ENCODE measurements around the gene GGA3.
A peak's percentile ranks its signal among the peaks of the same experiment; 100 is the strongest.

The GGA3 gene

DNA sequence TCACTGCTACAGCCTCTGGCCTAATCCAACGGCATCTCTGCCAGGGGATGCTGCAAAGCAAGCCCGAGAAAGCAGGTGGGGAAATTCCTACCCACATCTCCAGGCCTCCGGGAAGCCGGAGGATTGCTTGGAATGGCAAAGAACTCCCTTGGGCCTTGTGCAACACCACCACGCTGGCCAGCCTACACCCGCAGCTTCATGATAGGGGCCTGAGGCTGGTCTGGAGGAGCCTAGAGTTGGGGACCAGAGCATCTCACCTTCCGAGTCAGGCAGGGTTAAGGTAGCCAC lies 20.3 kb downstream of the GGA3 start:
- no peak for TF ChIP-seq CTCF (conservative IDR thresholded peaks at IDR 0.05; ENCODE audit: low read depth)
- H3K27ac ChIP-seq = peak overlapping the region; percentile 51
- no peak for DNase-seq (ENCODE audit: low spot score)
- CTCF ChIA-PET = interaction anchor here (1.0 to 2.6 kb wide), 2 partner anchors 9 to 20 kb away, joined by 4 to 15 read pairs; partner anchors contain the start of genes GGA3 and MRPS7
- POLR2A ChIA-PET (ENCODE audit: low non-redundant PET) = no interaction called here

DNA sequence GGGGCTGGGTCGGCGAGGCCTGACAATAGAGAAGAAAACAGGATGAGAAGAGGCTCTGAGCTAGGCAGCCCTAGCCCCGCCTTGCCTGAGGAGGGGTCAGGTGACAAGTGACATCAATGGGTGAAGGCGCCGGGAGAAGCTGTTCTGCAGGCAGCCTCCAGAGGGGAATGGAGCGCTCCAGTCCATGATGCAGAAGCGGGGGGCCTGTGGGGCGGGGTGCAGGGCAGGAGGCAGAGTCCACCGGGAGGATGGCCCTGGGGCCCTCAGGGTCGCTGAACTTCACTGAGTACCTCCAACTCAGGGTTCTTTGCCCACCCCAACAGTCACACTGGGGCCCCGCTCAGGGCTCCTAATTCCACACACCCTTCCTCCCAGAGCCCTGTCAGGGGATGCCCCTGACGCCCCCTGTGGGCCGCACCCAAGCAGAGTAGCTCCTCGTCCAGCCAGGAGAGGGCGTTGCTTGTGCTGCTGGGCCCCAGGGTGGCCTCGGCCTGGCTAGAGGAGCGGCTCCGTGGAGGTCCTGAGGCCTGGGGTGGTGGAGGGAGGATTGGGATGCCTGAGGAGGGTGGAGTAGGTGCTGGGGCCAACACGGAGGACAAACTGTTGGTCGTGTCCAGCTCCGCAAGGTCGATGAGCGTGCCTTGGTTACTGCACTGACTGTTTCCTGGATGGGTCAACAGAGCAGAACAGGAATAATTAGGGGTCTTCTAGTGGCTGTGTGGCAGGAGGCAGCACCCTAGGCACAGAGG lies 20.8 kb downstream of the GGA3 start:
- ChIA-PET POLR2A (ENCODE audit: low non-redundant PET) (interaction anchor here (0.6 kb wide), 1 partner anchor 10 kb away, joined by 3 read pairs; no protein-coding TSS in a partner anchor), CTCF (interaction anchor here (0.6 to 2.6 kb wide), 3 partner anchors 9 to 1041 kb away, joined by 3 to 15 read pairs (median 4); partner anchors contain the start of genes GGA3 and MRPS7)

DNA sequence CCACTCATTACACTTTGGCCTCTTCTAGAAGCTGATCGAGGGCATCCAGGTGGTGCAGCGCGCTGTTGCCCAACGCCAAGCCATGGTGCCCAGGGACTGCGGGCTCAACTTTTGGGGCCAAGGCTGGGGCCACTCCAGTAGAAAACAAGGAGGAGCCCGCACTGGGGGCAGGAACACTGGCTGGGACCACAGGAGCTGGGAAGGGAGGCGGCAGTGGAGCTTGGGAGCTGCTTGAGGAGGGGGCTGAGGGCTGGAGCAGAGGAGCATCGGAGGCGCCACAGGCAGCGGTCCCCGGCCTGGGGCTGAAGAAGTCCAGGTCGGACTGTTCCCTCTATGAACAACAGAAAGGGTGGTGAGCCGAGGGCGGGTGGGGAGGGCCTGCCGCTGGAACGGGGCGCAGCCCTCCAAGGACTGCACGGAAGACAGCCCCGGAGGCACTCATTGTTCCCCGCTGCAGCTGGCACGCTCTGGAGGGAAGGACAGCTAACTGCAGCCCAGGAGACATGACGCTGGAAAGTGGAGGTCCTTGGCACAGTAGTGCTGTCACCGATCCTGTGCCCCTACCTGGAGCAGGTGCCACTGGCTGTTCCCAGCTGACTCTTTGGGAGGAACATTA lies 21.5 kb downstream of the GGA3 start:
- no peak for TF ChIP-seq CTCF (conservative IDR thresholded peaks at IDR 0.05; ENCODE audit: low read depth)
- CTCF ChIA-PET = interaction anchor here (0.6 to 2.6 kb wide), 5 partner anchors 10 to 1041 kb away, joined by 3 to 15 read pairs (median 4); partner anchors contain the start of genes GGA3 and MRPS7
- DNase-seq (ENCODE audit: low spot score) = no peak
- POLR2A ChIA-PET (ENCODE audit: low non-redundant PET) = interaction anchor here (0.6 kb wide), 2 partner anchors 9 to 21 kb away, joined by 3 read pairs; no protein-coding TSS in a partner anchor
- H3K27ac ChIP-seq = peak overlapping the region; percentile 51

More for the DNA sequence above, 20.8 kb downstream of the GGA3 start:
- peak; percentile 38 for TF ChIP-seq CTCF (conservative IDR thresholded peaks at IDR 0.05; ENCODE audit: low read depth)
- no peak for DNase-seq (ENCODE audit: low spot score)
- peak overlapping the region; percentile 51 for H3K27ac ChIP-seq

- DNase-seq (ENCODE audit: low spot score) = no peak
- POLR2A ChIA-PET (ENCODE audit: low non-redundant PET) = interaction anchor here (0.6 kb wide), 2 partner anchors 21 to 120 kb away, joined by 3 to 4 read pairs; no protein-coding TSS in a partner anchor
- CTCF ChIA-PET = interaction anchor here (0.6 to 2.6 kb wide), 4 partner anchors 22 to 282 kb away, joined by 3 to 15 read pairs (median 4); partner anchors contain the start of genes GGA3 and MRPS7
- no peak for TF ChIP-seq CTCF (conservative IDR thresholded peaks at IDR 0.05; ENCODE audit: low read depth)
- H3K27ac ChIP-seq = peak overlapping the region; percentile 51
These were observed 22.2 kb downstream of the GGA3 start for GRCh38 chr17:75239214-75239613.

DNA sequence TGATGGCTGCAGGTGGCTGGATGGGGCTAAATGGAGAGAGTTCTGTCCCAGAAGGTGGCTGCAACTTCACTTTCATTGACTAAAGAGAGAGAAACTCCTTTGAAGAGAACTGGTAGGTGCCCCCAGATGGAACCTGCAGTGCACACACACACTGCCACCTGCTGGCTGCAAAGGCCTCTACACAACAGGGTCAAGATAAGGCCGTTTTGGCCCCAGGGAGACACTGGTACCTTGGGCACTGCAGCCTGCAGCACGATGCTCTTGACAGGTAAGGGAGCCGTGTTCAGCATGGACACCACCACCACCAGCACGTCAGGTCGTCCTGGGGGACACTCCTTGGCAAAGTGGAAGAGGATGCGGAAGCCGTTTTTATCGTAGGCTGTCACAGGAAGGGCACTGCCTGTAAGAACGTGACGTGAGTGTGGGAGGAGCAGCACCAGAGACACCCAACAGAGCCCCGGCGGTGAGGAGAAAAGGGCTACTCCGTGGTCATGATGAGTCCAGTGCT lies 22.7 kb downstream of the GGA3 start:
- peak; percentile 68 for DNase-seq (ENCODE audit: low spot score)
- H3K27ac ChIP-seq = peak overlapping the region; percentile 51
- ChIA-PET POLR2A (ENCODE audit: low non-redundant PET) (interaction anchor here (0.6 kb wide), 1 partner anchor 119 kb away, joined by 4 read pairs; no protein-coding TSS in a partner anchor), CTCF (interaction anchor here (0.8 to 2.6 kb wide), 4 partner anchors 19 to 283 kb away, joined by 3 to 15 read pairs (median 4); partner anchors contain the start of genes GGA3 and MRPS7)
- TF ChIP-seq CTCF (conservative IDR thresholded peaks at IDR 0.05; ENCODE audit: low read depth) = peak; percentile 90

DNA sequence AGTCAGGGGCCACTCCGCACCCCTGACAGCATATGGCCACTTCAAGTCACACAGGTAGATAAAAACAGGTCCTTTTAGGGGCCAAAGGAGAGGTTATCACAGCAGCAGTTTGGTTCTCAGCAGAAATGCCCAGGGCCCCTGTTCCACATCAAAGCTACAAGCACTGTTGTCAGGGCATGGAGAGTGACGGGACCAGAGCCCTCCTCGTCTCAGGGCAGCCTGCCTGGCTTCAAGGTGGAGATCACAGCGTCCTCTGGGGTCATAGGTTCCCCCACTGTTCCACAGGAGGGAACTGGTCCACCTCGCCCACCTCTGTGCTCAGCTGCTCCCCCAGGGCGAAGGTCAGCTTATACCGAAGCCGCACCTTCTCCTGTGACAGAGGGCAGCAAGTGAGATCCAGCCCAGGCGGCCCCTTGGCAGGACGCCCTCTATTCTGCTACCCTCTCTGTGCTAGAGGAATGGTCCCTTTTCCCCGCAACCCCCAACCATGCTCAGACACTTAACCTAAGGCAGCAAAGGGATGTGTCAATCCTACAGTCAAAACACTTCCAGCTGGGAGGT lies 23.3 kb downstream of the GGA3 start:
- no peak for DNase-seq (ENCODE audit: low spot score)
- CTCF ChIA-PET = interaction anchor here (0.5 to 1.2 kb wide), 2 partner anchors 18 to 37 kb away, joined by 3 read pairs; no protein-coding TSS in a partner anchor
- no peak for TF ChIP-seq CTCF (conservative IDR thresholded peaks at IDR 0.05; ENCODE audit: low read depth)
- POLR2A ChIA-PET (ENCODE audit: low non-redundant PET) = no interaction called here
- H3K27ac ChIP-seq = peak overlapping the region; percentile 51

Data from RWPE1 (cell line).